Neural progenitor cell (in vitro differentiated cells): ENCODE results near the gene DACT1. TPM values are rescaled to one million over a fixed set of nuclear protein-coding genes. Genes with fewer than 3 reads are reported as not detected.

Experiments
- DNase-seq: peaks from one replicate; pipeline ENCODE4 v3.0.0-alpha.2; 2016; ENCODE audit warnings: low spot score
- H2AFZ ChIP-seq: fragments of 200-600 bp; sonication (generic); replicated peaks from 2 replicates; pipeline ENCODE4 v1.6.1; 2016; ENCODE audit warnings: antibody characterized with exemption
- H3F3A ChIP-seq: fragments of 200-600 bp; sonication (generic); 2 replicates; pipeline ENCODE4 v1.6.1; 2016; ENCODE audit warnings: antibody characterized with exemption, low read depth
- H3K27ac ChIP-seq: fragments of 200-600 bp; sonication (generic); 2 replicates; pipeline ENCODE4 v1.5.1; 2016; ENCODE audit warnings: mild to moderate bottlenecking
- H3K27me3 ChIP-seq: fragments of 200-600 bp; sonication (generic); 2 replicates; pipeline ENCODE4 v1.6.1; 2016; ENCODE audit warnings: mild to moderate bottlenecking, moderate library complexity
- H3K36me3 ChIP-seq: fragments of 200-600 bp; sonication (generic); 2 replicates; pipeline ENCODE4 v1.5.1; 2016
- H3K4me1 ChIP-seq: fragments of 200-600 bp; sonication (generic); 2 replicates; pipeline ENCODE4 v1.6.1; 2016; ENCODE audit warnings: mixed run types
- H3K4me2 ChIP-seq: fragments of 200-600 bp; sonication (generic); 2 replicates; pipeline ENCODE4 v1.6.1; 2016
- H3K4me3 ChIP-seq: fragments of 200-600 bp; sonication (generic); 2 replicates; pipeline ENCODE4 v1.5.1; 2016
- H3K79me2 ChIP-seq: fragments of 200-600 bp; sonication (generic); 2 replicates; pipeline ENCODE4 v1.6.1; 2016; ENCODE audit warnings: low read depth
- H3K9ac ChIP-seq: fragments of 200-600 bp; sonication (generic); 2 replicates; pipeline ENCODE4 v1.6.1; 2016
- H3K9me3 ChIP-seq: fragments of 200-600 bp; sonication (generic); 2 replicates; pipeline ENCODE4 v1.5.1; 2016; ENCODE audit warnings: low read depth
- H4K20me1 ChIP-seq: fragments of 200-600 bp; sonication (generic); 2 replicates; pipeline ENCODE4 v1.6.1; 2016; ENCODE audit warnings: low read depth
- H3K27ac Mint-ChIP-seq: 3 replicates; pipeline ENCODE4 v1.8.0; 2021; ENCODE audit warnings: mixed read lengths
- H3K27me3 Mint-ChIP-seq: 2 replicates; pipeline ENCODE4 v1.8.0; 2022; ENCODE audit warnings: low read depth, mild to moderate bottlenecking, inconsistent platforms, moderate library complexity, mixed read lengths; ENCODE audit not compliant: insufficient read depth
- H3K36me3 Mint-ChIP-seq: 3 replicates; pipeline ENCODE4 v1.8.0; 2021; ENCODE audit warnings: mixed read lengths
- H3K4me1 Mint-ChIP-seq: 3 replicates; pipeline ENCODE4 v1.8.0; 2021; ENCODE audit warnings: mixed read lengths
- H3K4me3 Mint-ChIP-seq: 3 replicates; pipeline ENCODE4 v1.8.0; 2021; ENCODE audit warnings: mild to moderate bottlenecking, moderate library complexity, mixed read lengths
- H3K9me3 Mint-ChIP-seq: 3 replicates; pipeline ENCODE4 v1.8.0; 2020; ENCODE audit warnings: mixed read lengths
- CTCF ChIP-seq: fragments of 200-600 bp; sonication (generic); IDR thresholded peaks from 2 replicates; pipeline ENCODE4 v1.5.1; 2017; ENCODE audit warnings: antibody characterized with exemption, mild to moderate bottlenecking
- EZH2 ChIP-seq: fragments of 200-600 bp; sonication (generic); IDR thresholded peaks from 2 replicates; pipeline ENCODE4 v1.6.1; 2017; ENCODE audit warnings: antibody characterized with exemption, mild to moderate bottlenecking, moderate library complexity
- EZH2phosphoT487 ChIP-seq: fragments of 200-600 bp; sonication (generic); IDR thresholded peaks from 2 replicates; pipeline ENCODE4 v1.6.1; 2017; ENCODE audit warnings: antibody characterized with exemption
- total RNA-seq: library from RNA; depleted of rRNA; stranded (reverse); fragments of >200 nt; gene quantifications from 2 replicates; pipeline ENCODE4 v1.2.3, GENCODE V29; 2015; ENCODE audit warnings: low replicate concordance

DACT1 gene
- total RNA-seq, 1 donor from 2014 or later: 3.4 TPM

DNA sequence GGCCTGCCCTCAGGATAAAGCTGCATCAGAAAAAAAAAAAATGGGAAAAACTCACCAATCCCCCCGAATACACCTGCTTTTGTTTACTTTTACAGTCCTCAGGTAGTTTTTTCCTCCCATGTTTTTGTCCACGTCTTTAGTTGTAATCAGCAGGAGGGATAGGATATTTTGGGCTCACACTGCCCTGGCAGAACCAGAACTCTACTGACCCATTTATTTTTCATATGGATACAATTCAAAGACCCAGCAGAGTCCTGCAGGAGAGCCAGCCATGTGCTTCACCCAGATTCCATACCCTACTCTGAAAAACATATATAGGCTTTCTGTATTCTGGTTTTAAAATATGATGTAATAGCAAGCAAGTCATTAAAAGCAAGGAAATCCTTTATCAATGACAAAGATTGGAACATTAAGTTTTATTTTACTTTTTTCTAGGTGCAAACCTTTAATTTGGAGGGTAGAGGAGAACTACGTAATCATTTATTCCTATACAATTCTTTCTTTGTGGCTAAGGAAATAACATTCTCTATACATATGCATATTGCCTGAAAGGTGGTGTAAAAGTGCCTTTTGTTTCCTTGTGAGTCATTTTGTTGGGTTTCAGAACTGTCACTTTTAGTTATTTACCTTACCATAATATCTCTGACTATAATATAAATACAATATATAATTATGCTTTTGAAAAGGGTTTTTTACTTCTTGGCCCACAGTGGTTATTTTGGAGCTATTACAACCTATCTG is 19.1 kb downstream of the DACT1 start:
- Histone ChIP-seq H3K4me2 (no peak overlapping the region), H3K9ac (no peak overlapping the region), H4K20me1 (no peaks in the 10 kb centered on the region), H3F3A (no peaks in the 10 kb centered on the region), H3K4me1 (no peaks in the 10 kb centered on the region), H3K9me3 (no peaks in the 10 kb centered on the region), H2AFZ (peak overlapping the region; percentile 34), H3K27ac (no peak overlapping the region), H3K79me2 (no peaks in the 10 kb centered on the region), H3K4me3 (no peak overlapping the region), H3K27me3 (no peaks in the 10 kb centered on the region), H3K36me3 (no peaks in the 10 kb centered on the region)
- H3K36me3 Mint-ChIP-seq: no peaks in the 10 kb centered on the region
- TF ChIP-seq CTCF (no peak), EZH2 (no peak), EZH2phosphoT487 (no peak)
- peaks cover 4% of the 10 kb centered on the region for H3K27me3 Mint-ChIP-seq
- no peak overlapping the region for H3K27ac Mint-ChIP-seq
- no peaks in the 10 kb centered on the region for H3K4me1 Mint-ChIP-seq
- peaks cover 4% of the 10 kb centered on the region for H3K9me3 Mint-ChIP-seq
- no peak for DNase-seq
- H3K4me3 Mint-ChIP-seq: no peak overlapping the region

DNA sequence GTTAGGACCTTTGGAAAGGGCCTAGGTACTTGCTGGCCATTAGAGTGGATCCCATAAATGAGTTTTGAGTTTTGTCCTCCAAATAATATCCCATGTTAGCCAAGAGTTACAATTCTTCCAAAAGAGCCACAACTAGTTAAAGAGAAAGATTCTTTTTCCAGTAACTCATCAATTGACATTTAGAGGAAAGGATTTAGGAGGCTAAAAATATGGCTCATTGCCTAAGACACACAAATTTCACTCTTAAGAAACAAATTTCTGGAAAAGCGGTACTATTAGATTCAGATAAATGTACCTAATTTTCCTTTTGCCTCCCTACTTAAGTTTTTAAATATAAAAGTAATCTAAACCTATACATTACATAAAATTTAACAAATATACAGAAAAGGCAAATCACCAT is 21.3 kb downstream of the DACT1 start:
- H3K27ac Mint-ChIP-seq: no peak overlapping the region
- no peak for TF ChIP-seq EZH2phosphoT487
- no peak for TF ChIP-seq CTCF
- no peak for TF ChIP-seq EZH2
- H3F3A ChIP-seq: no peaks in the 10 kb centered on the region
- H3K27me3 ChIP-seq: no peaks in the 10 kb centered on the region
- no peak overlapping the region for H3K4me3 ChIP-seq
- H3K9ac ChIP-seq: no peak overlapping the region
- no peaks in the 10 kb centered on the region for H3K36me3 ChIP-seq
- no peak overlapping the region for H3K4me2 ChIP-seq
- no peaks in the 10 kb centered on the region for H3K9me3 ChIP-seq
- peaks cover 4% of the 10 kb centered on the region for H3K27me3 Mint-ChIP-seq
- H3K4me3 Mint-ChIP-seq: no peak overlapping the region
- peaks cover 4% of the 10 kb centered on the region for H3K9me3 Mint-ChIP-seq
- no peak overlapping the region for H2AFZ ChIP-seq
- no peaks in the 10 kb centered on the region for H4K20me1 ChIP-seq
- no peaks in the 10 kb centered on the region for H3K36me3 Mint-ChIP-seq
- peaks cover 8% of the 10 kb centered on the region for H3K4me1 Mint-ChIP-seq
- no peak overlapping the region for H3K27ac ChIP-seq
- no peak for DNase-seq
- no peaks in the 10 kb centered on the region for H3K79me2 ChIP-seq
- H3K4me1 ChIP-seq: no peaks in the 10 kb centered on the region

DNA sequence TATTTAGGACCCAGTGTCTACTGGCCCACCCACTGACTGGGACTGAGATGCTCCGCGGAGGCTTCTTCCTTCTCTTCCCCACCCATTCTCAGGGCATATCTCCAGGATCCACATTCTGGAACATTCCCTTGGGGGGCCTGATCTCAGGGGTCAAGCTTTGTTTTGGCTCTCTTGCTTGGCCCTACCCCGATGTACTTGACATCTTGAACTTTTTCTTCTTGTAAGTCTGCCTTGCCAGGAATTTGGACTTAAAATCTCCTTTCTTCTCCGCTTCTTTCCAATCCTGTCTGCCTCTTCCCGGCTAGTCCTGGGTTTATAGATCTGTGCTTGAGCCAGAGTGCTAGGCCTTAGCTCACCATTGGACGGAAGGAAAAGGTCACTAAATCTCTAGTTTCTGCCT is 22.1 kb downstream of the DACT1 start:
- Mint-ChIP-seq H3K27me3 (peaks cover 4% of the 10 kb centered on the region), H3K36me3 (no peaks in the 10 kb centered on the region), H3K4me1 (peaks cover 11% of the 10 kb centered on the region), H3K27ac (no peak overlapping the region), H3K4me3 (no peak overlapping the region), H3K9me3 (peaks cover 4% of the 10 kb centered on the region)
- no peak for TF ChIP-seq CTCF
- no peak for TF ChIP-seq EZH2
- no peak for TF ChIP-seq EZH2phosphoT487
- DNase-seq: no peak
- Histone ChIP-seq H3K36me3 (no peaks in the 10 kb centered on the region), H3F3A (no peaks in the 10 kb centered on the region), H4K20me1 (no peaks in the 10 kb centered on the region), H3K4me1 (no peaks in the 10 kb centered on the region), H2AFZ (no peak overlapping the region), H3K4me2 (no peak overlapping the region), H3K9ac (no peak overlapping the region), H3K27ac (no peak overlapping the region), H3K9me3 (no peaks in the 10 kb centered on the region), H3K4me3 (no peak overlapping the region), H3K27me3 (no peaks in the 10 kb centered on the region), H3K79me2 (no peaks in the 10 kb centered on the region)
